Adipocyte (in vitro differentiated cells): ENCODE data around the gene TBL1X.

Experiments used
- DNase-seq: peaks from one replicate; pipeline ENCODE4 v3.0.0-alpha.2; 2015; ENCODE audit warnings: low read depth
- H3K27me3 ChIP-seq: replicated peaks from 2 replicates; pipeline ENCODE4 v1.7.0; 2013; ENCODE audit warnings: mild to moderate bottlenecking, low read length, moderate library complexity; ENCODE audit not compliant: control insufficient read depth, insufficient read depth
- H3K36me3 ChIP-seq: 2 replicates; pipeline ENCODE4 v1.7.0; 2013; ENCODE audit warnings: low read length, mild to moderate bottlenecking, moderate library complexity; ENCODE audit not compliant: control insufficient read depth, insufficient read depth, severe bottlenecking
- H3K4me1 ChIP-seq: 2 replicates; pipeline ENCODE4 v1.7.0; 2013; ENCODE audit warnings: mild to moderate bottlenecking, low read length, moderate library complexity; ENCODE audit not compliant: control insufficient read depth, insufficient read depth
- H3K4me3 ChIP-seq: 2 replicates; pipeline ENCODE4 v1.7.0; 2013; ENCODE audit warnings: mild to moderate bottlenecking, low read length, moderate library complexity
- H3K9ac ChIP-seq: 2 replicates; pipeline ENCODE4 v1.7.0; 2013; ENCODE audit warnings: mild to moderate bottlenecking, low read length, moderate library complexity
- H3K9me3 ChIP-seq: 2 replicates; pipeline ENCODE4 v1.7.0; 2013; ENCODE audit warnings: mild to moderate bottlenecking, low read length, moderate library complexity; ENCODE audit not compliant: control insufficient read depth

Gene TBL1X

GRCh38 chrX:9670136-9670814 is 205.4 kb downstream of the TBL1X start:
- Histone ChIP-seq H3K36me3 (no peaks in the 10 kb centered on the region), H3K9ac (no peak overlapping the region), H3K27me3 (peaks cover 3% of the 10 kb centered on the region), H3K4me1 (no peaks in the 10 kb centered on the region), H3K4me3 (no peak overlapping the region), H3K9me3 (no peaks in the 10 kb centered on the region)
- DNase-seq: peak; percentile 67

- Histone ChIP-seq H3K27me3 (peaks cover 3% of the 10 kb centered on the region), H3K36me3 (no peaks in the 10 kb centered on the region), H3K9me3 (peaks cover 2% of the 10 kb centered on the region), H3K4me3 (no peak overlapping the region), H3K9ac (no peak overlapping the region), H3K4me1 (no peaks in the 10 kb centered on the region)
- DNase-seq: no peak
These were observed 207.1 kb downstream of the TBL1X start for GRCh38 chrX:9671998-9672397.

- DNase-seq: peak; percentile 28
- Histone ChIP-seq H3K9ac (no peak overlapping the region), H3K36me3 (no peaks in the 10 kb centered on the region), H3K4me1 (no peaks in the 10 kb centered on the region), H3K4me3 (no peak overlapping the region), H3K9me3 (peaks cover 3% of the 10 kb centered on the region), H3K27me3 (peaks cover 3% of the 10 kb centered on the region)
These were observed 211.4 kb downstream of the TBL1X start for GRCh38 chrX:9676306-9676705.

GRCh38 chrX:9676738-9677097 is 211.9 kb downstream of the TBL1X start:
- Histone ChIP-seq H3K4me1 (no peaks in the 10 kb centered on the region), H3K27me3 (peaks cover 3% of the 10 kb centered on the region), H3K36me3 (no peaks in the 10 kb centered on the region), H3K9me3 (peaks cover 3% of the 10 kb centered on the region), H3K4me3 (no peak overlapping the region), H3K9ac (no peak overlapping the region)
- no peak for DNase-seq

GRCh38 chrX:9677098-9677739 is 212.4 kb downstream of the TBL1X start:
- DNase-seq: no peak
- H3K36me3 ChIP-seq: no peaks in the 10 kb centered on the region
- H3K9ac ChIP-seq: no peak overlapping the region
- no peak overlapping the region for H3K4me3 ChIP-seq
- peaks cover 3% of the 10 kb centered on the region for H3K27me3 ChIP-seq
- H3K9me3 ChIP-seq: peaks cover 3% of the 10 kb centered on the region
- no peaks in the 10 kb centered on the region for H3K4me1 ChIP-seq

GRCh38 chrX:9678215-9678965 is 213.5 kb downstream of the TBL1X start:
- DNase-seq: no peak
- Histone ChIP-seq H3K9ac (no peak overlapping the region), H3K4me3 (no peak overlapping the region), H3K36me3 (no peaks in the 10 kb centered on the region), H3K27me3 (no peaks in the 10 kb centered on the region), H3K4me1 (no peaks in the 10 kb centered on the region), H3K9me3 (peaks cover 3% of the 10 kb centered on the region)

- Histone ChIP-seq H3K9me3 (peaks cover 3% of the 10 kb centered on the region), H3K9ac (no peak overlapping the region), H3K27me3 (no peaks in the 10 kb centered on the region), H3K4me1 (no peaks in the 10 kb centered on the region), H3K36me3 (no peaks in the 10 kb centered on the region), H3K4me3 (no peak overlapping the region)
- no peak for DNase-seq
These were observed 216.2 kb downstream of the TBL1X start for GRCh38 chrX:9681011-9681410.

- H3K4me3 ChIP-seq: no peak overlapping the region
- H3K9me3 ChIP-seq: peaks cover 3% of the 10 kb centered on the region
- H3K9ac ChIP-seq: no peak overlapping the region
- no peaks in the 10 kb centered on the region for H3K36me3 ChIP-seq
- DNase-seq: no peak
- H3K4me1 ChIP-seq: no peaks in the 10 kb centered on the region
- no peaks in the 10 kb centered on the region for H3K27me3 ChIP-seq
These were observed 216.6 kb downstream of the TBL1X start for GRCh38 chrX:9681422-9681821.

- DNase-seq: peak; percentile 48
- no peaks in the 10 kb centered on the region for H3K9me3 ChIP-seq
These were observed 217.6 kb downstream of the TBL1X start for GRCh38 chrX:9682456-9682855.

GRCh38 chrX:9682861-9683260 is 218.0 kb downstream of the TBL1X start:
- Histone ChIP-seq H3K27me3 (no peaks in the 10 kb centered on the region), H3K9me3 (no peaks in the 10 kb centered on the region), H3K9ac (no peak overlapping the region), H3K36me3 (no peaks in the 10 kb centered on the region), H3K4me3 (no peak overlapping the region), H3K4me1 (no peaks in the 10 kb centered on the region)
- no peak for DNase-seq

More at GRCh38 chrX:9682456-9682855, 217.6 kb downstream of the TBL1X start:
- Histone ChIP-seq H3K4me1 (no peaks in the 10 kb centered on the region), H3K36me3 (no peaks in the 10 kb centered on the region), H3K27me3 (no peaks in the 10 kb centered on the region), H3K9ac (no peak overlapping the region), H3K4me3 (no peak overlapping the region)

- no peak overlapping the region for H3K4me3 ChIP-seq
- DNase-seq: no peak
- no peaks in the 10 kb centered on the region for H3K36me3 ChIP-seq
- no peaks in the 10 kb centered on the region for H3K9me3 ChIP-seq
- H3K9ac ChIP-seq: no peak overlapping the region
- H3K4me1 ChIP-seq: no peaks in the 10 kb centered on the region
- no peaks in the 10 kb centered on the region for H3K27me3 ChIP-seq
These were observed 218.5 kb downstream of the TBL1X start for GRCh38 chrX:9683350-9683749.
